Erythroblast (primary cell): ENCODE results near the gene SP140L.

Experiments
- GATA1 ChIP-seq: IDR thresholded peaks from 2 replicates; pipeline ENCODE4 v1.6.1; 2011; ENCODE audit warnings: low read depth, mild to moderate bottlenecking, control low read depth, low read length, moderate library complexity
- POLR2A ChIP-seq: IDR thresholded peaks from 2 replicates; pipeline ENCODE4 v1.6.1; 2011; ENCODE audit warnings: mild to moderate bottlenecking, low read length

DNA sequence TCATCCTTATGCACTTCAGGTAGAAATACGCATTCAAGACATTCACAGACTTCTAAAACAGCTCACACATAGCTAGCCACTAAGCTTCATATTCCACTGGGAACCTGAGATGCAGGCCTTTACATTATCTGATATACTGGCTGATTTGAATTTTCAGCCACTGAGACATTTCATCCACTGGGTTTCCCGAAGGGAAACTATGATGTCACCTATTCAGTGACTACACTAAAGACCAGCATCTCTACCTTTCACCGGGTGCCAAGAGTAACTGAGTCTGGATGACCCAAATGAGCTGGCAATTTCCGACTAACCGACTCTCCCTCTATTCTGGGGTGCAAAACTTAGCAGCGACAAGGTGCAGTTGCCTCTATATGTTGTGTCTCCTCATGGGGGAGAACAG lies 31.8 kb upstream of the SP140L start:
- TF ChIP-seq POLR2A = no peak
- TF ChIP-seq GATA1 = no peak
